NCI-H82 (cell line): ENCODE measurements around the gene PTPN14.
A peak's percentile ranks its signal among the peaks of the same experiment; 100 is the strongest.
"Not testable (repeated sequence)": the region's sequence is repeated elsewhere in the genome, so short reads cannot be mapped to it uniquely, and the experiment has no call there.

Source experiments
- DNase-seq: peaks from one replicate; lab custom pipeline; 2025; lab: John Stamatoyannopoulos, UW

The PTPN14 gene

DNA sequence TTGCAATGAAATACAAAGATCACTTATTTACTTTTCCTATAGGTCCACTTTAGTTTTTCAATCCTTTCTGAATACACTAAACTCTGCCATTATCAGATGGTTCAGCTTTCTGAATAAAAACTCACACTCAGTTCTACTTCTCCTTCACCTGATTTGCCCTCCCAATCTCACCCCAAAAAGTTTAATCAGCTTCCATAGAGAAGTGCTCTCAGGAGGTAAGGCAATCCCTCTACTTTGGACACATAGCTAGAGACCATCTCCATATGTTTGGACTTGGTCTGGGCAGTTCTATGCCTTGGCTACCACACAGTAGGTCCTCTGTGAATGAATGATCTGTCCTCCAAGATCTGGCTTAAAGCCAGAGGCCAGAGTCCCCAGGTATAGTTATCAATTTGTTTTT lies 40.9 kb downstream of the PTPN14 start:
- no peak for DNase-seq

DNA sequence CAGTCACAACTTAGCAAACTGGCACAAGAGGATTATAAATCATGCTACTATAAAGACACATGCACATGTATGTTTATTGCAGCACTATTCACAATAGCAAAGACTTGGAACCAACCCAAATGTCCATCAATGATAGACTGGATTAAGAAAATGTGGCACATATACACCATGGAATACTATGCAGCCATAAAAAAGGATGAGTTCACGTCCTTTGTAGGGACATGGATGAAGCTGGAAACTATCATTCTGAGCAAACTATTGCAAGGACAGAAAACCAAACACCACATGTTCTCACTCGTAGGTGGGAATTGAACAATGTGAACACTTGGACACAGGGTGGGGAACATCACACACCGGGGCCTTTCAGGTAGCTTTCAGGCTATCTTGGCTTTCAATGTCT lies 41.8 kb downstream of the PTPN14 start:
- not testable (repeated sequence) for DNase-seq

DNA sequence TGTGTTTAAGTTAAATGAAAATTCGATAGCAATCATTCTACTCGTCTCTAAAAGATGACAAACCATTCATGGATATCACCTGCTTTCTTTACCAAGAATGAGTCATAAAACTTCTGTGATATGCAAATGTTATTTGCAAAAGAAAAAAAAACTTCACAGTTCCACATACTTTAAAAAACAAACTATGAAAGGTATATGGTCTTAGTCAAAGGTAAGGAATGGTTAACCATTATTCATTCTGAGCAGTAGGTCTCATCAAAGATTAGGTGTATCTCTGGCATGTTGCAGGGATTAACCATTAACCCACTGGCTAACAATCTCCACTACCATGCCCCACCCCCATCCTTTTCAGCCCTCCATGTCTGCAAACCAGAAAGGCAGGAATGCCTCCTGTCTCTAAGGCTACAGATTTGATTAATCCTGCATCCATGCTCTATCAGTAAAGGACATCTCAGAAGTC lies 44.4 kb downstream of the PTPN14 start:
- DNase-seq, result peak; percentile 84

DNA sequence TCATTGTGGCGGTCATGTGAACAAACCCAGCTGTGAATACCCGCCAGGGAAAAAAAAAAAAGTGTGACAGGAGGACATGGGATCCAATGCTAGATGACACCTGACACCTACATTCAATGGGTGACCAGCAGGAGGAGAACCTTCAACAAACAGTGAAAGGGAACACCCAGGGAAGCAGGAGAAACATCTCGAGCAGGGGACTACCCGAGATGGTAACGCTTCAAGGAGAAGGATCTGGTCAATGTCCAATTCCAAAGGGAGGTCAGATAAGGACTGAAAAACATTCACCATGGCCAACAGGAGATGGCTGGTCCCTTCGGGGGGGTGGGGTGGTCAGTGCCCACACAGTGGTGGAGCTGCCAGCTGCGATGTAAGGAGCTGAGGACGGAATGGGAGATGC lies 46.3 kb downstream of the PTPN14 start:
- DNase-seq, result no peak

DNA sequence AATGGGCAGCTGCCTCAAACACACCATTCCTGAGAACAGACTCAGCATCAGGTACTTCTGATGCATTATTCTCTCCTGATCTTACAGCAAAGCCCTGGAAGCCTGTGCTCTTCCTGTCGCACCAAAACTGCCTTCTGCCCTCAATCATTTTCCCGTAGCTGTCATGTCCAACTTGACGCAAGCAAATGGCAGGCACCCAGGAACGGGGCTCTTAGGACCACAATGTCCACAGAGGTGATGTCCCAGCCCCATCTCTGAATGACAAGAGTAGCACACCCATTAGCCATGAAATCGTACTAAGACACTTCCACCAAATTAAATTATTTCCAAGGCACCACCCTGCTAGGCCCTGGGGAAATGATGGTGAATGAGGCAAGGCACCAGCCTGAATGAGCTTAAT lies 47.1 kb downstream of the PTPN14 start:
- DNase-seq, result no peak

DNA sequence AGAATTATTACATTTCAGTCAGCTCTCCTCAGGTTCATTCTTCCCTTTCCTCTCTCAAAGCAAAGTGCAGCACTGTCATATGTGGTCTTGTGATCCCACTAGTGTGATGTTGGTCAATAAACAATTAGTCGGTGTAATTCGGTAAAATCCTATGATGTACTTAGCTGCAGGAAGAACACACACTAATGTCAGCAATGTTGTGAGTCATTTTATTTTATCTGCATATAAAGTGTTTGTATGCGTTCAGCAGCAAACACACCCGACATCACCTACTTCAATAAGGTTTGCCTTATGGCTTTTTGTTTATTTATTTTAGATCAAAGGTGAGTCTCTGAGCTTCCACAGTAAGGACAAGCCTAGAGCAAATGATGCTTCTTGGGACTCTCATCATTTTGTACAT lies 47.8 kb downstream of the PTPN14 start:
- no peak for DNase-seq

DNA sequence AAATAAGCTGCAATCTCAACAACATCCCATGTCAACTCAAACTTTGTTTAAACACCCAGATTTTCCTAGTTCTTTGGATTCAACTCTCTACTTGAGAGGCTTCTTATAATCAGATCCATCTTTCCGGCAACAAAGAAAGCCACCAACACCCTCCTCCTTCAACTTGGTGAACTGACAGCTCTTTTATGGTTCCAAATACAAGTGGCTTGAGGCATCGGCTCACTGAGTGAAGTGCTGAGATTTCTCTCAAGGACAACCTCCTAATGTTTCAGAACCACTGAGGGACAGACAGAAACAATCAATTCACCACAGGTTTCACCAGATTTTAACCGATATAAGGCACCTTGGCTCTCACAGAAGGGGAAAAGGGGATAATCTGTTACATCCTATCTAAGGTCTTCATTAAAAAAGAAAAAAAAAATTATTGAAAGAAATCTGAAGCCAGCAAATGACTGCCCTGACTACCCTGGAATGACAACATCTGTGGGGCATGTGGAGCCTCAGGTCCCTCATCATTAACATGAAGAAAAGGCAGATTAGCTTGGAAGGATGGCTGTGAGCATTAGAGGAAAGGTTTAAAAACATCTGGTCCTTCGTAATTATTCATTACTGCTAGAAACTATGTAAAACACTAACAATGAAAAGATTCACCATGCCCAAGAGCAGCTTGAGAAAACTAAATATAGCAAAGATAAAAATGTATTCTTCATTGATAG lies 50.9 kb downstream of the PTPN14 start:
- peak; percentile 30 for DNase-seq

DNA sequence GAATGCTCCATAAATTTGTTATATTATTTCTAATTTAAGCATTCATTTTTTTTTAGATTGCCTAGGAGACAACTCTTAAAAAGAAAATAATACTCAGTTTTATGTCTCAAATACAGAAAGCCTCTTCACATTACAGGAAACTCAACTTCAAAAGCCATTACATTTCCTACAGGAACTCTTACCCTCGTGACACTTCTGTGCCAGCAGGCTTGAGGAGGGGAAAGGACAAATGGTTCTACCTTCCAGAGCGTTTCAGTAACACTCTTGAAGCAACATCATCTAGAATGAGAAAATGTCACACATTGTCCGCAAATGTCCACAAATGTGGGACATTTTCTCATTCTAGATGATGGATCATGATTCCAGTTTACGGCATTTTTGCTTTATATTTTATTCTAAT lies 51.7 kb downstream of the PTPN14 start:
- no peak for DNase-seq

DNA sequence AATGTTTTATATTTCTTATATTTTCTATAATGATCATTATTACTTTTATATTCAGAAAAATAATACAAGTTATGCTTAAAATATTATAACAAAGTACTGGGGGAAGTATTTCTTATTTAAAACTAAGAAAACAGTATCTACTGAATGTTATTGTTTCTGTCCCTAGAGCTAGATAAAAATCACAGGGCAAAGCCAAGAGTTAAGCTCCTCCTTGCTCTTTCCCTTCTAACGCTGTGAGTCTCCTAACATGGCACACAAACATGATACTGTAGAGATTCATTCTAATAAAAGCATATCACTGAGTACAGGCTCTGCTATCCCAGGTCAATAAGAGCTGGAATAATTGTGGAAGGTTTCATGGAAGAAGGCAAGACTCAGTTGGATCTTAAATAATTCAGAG lies 53.4 kb downstream of the PTPN14 start:
- DNase-seq, result no peak

DNA sequence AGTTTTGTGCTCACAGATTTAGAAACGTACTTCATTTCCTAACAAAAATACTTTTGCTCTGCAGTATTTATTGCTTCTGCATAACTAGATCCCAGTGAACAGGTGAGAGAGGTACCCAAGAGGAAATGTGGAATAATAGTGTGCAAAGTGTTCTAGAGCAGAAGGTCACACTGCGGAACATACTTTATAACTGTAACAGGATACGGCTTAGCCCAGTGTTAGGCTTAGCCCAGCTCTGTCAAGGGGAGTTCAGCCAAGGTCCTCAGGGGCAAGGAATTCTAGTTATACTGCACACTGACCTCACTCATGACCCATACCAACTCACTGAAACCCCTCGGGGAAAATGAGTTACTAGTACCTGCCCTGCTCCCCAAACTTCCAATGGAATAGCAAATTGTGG lies 55.3 kb downstream of the PTPN14 start:
- peak; percentile 81 for DNase-seq

DNA sequence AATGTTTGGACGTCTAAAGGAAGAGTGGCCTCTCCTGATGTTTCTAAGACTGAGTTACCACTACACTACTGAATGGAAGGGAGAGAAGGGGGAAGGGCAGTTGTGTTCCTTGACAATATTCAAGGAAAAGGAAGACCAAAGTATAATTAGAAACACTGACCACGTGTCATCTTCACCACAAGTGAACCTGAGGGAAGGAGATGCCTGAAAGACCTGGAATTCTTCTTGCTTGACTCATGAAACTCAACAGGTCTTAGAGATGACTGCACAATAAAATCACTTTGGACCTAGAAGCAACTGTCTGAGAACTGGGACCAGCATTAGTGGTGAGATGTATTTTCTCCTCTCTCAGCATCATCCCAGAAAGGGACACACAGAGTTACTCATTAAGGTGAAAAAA lies 56.7 kb downstream of the PTPN14 start:
- no peak for DNase-seq

DNA sequence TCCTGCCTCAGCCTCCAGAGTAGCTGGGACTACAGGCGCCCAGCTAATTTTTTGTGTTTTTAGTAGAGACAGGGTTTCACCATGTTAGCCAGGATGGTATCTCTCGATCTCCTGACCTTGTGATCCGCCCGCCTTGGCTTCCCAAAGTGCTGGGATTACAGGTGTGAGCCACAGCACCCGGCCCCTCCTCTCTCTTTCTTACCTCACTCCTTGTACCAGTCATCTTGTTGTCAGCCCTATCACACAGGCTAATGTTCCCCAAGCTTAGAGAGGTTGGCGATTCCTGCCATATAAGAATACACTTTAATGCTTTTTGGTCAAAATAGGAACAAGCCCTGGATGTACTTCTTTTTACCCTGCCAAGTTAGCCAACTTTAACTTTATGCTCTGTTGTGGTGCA lies 57.2 kb downstream of the PTPN14 start:
- DNase-seq, result not testable (repeated sequence)

DNA sequence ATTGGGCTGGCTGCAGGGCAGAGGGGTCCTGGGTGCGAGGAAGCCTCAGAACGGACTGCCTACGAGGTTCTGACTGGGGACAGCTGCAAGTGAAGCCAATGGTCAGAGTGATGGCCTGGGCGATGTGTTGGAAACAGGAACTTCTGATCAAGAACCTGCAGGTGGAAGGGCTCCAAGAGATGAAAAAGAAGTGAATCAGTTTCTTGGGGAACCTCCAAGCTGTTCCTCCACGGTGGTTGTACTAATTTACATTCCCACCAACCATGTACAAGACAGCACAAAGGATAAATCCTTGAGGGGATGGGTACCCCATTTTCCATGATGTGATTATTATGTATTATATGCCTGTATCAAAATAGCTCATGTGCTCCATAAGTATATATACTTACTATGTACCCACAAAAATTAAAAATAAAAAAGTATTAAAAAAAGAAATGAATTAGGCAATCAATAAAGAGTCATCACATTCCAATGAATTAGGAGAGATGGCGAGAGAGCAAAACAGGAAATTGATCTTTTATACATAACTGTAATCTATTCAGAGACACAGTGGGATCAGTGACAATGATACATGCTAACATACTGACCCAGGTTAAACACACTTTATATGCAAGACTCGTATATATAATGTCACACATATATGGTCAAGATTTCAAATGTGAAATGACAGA lies 58.1 kb downstream of the PTPN14 start:
- DNase-seq, result no peak

DNA sequence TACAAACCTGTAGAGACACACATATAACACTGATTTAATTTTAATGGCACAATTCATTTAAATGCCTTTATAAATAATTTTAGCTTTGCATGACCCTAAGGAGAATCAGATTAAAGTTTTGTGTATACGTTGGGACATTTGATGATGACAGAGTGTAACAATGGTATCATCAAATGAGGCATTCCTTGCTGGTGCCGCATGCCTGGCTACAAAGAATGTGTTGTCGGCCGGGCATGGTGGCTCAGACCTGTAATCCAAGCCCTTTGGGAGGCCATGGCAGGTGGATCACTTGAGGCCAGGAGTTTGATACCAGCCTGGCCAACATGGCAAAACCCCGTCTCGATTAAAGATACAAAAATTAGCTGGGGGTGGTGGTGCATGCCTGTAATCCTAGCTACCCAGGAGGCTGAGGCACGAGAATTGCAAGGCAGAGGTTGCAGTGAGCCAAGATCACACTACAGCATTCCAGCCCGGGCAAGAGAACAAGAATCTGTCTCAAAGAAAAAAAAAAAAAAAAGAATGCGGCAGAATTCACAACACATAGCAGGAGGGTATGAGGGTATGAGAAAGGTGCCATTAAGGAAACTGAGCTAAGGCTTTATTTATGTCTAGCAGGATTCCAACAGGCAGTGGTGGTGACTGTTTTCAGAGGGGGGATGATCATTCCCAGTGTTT lies 58.9 kb downstream of the PTPN14 start:
- DNase-seq, result no peak

DNA sequence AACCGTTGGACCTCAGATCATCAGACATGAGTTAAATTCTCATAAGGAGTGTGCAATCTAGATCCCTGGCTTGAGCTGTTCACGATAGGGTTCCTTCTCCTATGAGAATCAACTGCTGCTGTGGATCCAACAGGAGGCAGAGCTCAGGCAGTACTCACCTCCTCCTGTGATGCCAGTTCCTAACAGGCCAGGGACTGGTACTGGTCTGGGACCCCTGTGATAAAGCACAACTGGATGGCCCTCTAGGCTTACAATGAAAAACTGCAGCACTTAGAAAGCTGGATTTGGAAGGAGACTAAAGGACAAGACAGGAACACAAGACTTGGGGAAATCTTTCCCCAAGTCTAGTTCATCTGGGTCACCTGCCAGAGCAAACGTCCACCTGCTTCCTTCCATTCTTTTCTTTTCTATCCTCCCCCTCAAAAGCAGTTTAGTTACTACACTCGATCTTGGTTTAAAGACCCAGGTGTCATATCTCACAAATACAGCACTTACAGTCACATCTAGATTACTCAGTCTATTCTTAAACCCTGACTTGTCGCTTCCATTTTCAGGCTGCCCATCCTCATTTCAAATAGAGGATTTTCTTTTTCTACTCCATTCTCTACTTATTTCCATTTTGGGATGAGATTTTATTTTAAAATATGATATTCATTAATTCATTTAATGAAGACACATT lies 59.8 kb downstream of the PTPN14 start:
- DNase-seq, result peak; percentile 23

DNA sequence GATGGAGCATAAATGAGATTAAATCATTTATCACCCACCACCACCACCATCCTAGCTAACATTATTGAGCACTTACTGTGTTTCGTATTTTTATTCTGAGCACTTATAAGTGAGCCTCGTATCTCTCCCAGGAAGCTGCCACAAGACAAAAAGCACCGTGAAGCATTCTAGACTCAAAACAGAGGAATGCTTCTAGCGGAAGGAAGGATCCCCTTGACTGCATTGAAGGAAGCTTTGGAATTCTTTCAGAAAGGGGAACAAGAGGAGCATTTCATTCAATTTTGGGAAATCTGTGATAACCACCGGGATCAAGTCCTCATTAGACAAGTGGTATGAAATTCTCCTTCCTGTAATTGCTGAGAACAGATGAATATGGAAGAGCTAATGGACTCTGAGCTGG lies 66.3 kb downstream of the PTPN14 start:
- DNase-seq, result no peak

DNA sequence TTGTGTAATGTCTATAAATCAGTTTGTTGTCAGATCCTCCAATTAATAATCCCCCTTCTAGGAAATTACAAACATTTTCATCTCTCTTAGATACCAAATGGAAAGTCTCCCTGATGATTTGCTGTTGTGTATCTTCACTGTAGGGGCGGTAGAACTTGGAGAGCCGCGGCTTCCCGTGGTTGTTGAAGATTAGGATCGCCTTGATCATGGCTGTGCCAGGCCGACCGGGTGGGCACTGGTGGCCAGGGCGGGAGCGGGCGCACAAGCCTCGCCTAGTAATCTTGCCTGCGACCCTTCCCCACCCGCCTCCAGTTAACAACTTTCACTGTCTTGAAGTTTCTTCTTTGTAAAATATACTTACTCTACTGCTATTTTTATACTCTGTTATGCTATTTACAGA lies 68.2 kb downstream of the PTPN14 start:
- not testable (repeated sequence) for DNase-seq

DNA sequence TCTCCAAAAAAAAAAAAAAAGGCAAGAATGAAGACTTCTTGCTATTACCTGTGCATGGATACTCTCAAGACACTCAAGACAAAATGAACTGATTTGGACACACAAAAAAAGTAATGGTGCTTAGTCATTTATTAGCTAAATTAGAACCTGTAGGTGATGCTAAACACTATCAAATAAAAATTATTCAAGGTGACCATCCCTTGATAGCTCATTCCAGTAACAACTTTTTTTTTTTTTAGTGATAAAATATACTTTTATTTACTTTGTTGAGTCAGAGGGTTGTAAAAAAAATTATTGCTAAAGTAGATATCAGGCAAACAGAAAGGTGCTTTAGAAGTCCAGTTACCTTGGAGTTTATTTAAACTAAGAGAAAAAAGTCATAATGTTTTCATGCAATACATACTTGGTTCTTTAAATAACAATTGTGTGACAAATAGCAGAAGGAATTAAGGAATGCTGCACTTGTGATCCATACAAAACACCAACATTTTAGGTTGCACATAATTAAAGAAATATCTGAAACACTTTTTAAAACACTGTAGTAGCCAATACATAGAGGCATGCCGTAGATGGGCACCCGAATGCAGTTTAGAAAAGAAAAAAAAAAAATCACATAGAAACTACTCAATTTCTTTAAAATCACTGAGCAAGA lies 69.3 kb downstream of the PTPN14 start:
- DNase-seq, result not testable (repeated sequence)

DNA sequence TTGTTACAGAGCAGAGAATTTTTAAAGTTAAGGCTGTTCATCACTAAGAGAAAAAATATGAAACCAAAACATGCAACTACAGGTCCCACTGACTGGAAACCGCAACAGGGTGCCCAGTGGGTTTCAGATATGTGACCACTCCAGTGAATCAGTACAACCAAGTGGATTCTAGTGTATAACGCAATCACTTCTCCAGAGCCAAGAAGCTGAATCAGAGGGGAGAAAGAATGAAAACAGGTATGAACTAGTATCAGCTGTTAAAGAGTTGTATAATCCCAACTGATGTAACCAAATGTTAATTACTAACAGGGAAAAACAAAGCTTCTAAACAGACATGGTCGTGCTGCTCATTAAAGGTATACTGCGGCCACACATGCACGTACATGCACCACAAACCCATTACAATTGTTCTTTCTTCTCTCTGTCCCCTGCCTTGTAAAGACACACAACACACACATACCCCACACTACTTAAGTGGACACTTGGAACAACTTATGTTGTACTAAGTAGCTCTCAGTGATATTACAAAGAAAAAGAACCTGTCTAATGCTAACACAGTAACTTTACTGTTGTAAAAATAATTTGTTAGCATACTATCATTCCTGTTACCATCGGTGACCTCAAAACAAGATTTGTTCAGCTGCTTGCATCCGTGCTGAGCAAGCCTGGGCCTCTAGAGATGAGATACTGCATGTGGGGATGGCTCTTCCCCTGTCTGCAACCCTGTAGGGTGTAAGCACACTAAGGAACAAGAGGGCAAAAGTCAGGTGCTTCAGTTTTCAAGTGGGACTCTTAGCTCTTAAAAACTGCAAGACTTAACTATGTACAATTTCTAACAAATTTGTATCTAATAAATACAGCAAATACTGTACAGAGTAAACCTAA lies 74.2 kb downstream of the PTPN14 start:
- no peak for DNase-seq

DNA sequence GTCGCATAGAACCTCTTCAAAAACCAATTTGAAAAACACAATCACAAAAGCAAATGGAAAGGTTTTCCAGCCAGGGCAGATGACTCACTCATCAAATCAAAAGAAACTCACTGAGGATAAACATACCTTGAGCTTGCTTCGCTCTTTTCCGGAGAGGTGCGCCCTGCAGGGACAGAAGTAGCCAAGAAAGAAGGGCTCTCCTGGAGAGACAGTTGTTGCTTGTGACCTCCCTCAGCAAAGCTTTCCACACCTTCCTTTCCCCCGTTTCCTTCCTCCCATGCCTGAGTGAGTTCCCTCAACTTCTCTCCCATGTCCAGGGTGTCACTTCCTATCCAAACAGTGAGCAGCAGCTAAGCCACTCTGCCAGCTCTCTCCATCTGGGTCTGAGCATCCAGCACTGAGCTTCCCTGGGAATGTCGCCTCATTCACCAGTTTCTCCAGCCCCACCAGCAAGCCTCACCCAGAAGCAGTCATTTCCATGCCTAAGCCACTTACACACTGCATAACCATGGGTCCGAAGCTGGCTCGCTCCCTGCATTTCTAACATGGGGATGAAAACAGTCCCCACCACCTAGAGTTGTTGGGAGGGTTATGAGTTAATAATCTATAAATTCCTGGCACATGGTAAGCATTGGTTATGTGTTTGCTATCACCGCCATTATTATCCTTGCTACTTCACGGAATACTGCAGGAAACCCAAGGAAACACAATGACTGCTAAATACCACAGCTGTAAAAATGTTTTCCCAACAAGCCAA lies 75.0 kb downstream of the PTPN14 start:
- no peak for DNase-seq
